ENCODE results near the gene NRIP1. TPM values are rescaled to one million over a fixed set of nuclear protein-coding genes. Genes with fewer than 3 reads are reported as not detected.

The NRIP1 gene
- total RNA-seq, 6 donors from 2014 or later = 10.5 to 47.2 (median 34.8) TPM

- no peaks in the 10 kb centered on the region for H3K9me3 ChIP-seq
- DNase-seq (no peak), ATAC-seq (ENCODE audit: low FRiP score in 2 of 2) (no peak)
- no peaks in the 10 kb centered on the region for H3K4me1 ChIP-seq
- no peak for TF ChIP-seq POLR2A (IDR thresholded peaks at IDR 0.05)
- TF ChIP-seq CTCF (IDR thresholded peaks at IDR 0.05) = no peak
- TF ChIP-seq POLR2AphosphoS5 (IDR thresholded peaks at IDR 0.05) = no peak
- TF ChIP-seq EP300 (IDR thresholded peaks at IDR 0.05) = no peak
- H3K36me3 ChIP-seq = no peaks in the 10 kb centered on the region
- no peak overlapping the region for H3K27ac ChIP-seq
- H3K4me3 ChIP-seq = no peak overlapping the region
- H3K27me3 ChIP-seq = no peaks in the 10 kb centered on the region
Observed at GRCh38 chr21:15084668-15085067, 19.9 kb upstream of the NRIP1 start.

- Histone ChIP-seq H3K4me3 (no peak overlapping the region), H3K4me1 (no peaks in the 10 kb centered on the region), H3K36me3 (no peaks in the 10 kb centered on the region), H3K27me3 (no peaks in the 10 kb centered on the region), H3K9me3 (no peaks in the 10 kb centered on the region), H3K27ac (no peak overlapping the region)
- no peak for DNase-seq
- TF ChIP-seq EP300 (IDR thresholded peaks at IDR 0.05) (no peak), CTCF (IDR thresholded peaks at IDR 0.05) (no peak), POLR2AphosphoS5 (IDR thresholded peaks at IDR 0.05) (no peak), POLR2A (IDR thresholded peaks at IDR 0.05) (no peak)
- ATAC-seq (ENCODE audit: low FRiP score in 2 of 2) = no peak
- WGBS, 2 donors = 55 to 81% methylated on average over 2 of the region's 2 CpGs
Observed at GRCh38 chr21:15080526-15080925, 15.7 kb upstream of the NRIP1 start.

GRCh38 chr21:15079269-15079668 is 14.5 kb upstream of the NRIP1 start:
- 90 to 92% methylated on average over 10 of the region's 10 CpGs for WGBS, 2 donors
- no peak overlapping the region for H3K27ac ChIP-seq
- no peaks in the 10 kb centered on the region for H3K4me1 ChIP-seq
- TF ChIP-seq POLR2AphosphoS5 (IDR thresholded peaks at IDR 0.05) (no peak), POLR2A (IDR thresholded peaks at IDR 0.05) (no peak), EP300 (IDR thresholded peaks at IDR 0.05) (no peak), CTCF (IDR thresholded peaks at IDR 0.05) (no peak)
- no peaks in the 10 kb centered on the region for H3K36me3 ChIP-seq
- DNase-seq (no peak), ATAC-seq (ENCODE audit: low FRiP score in 2 of 2) (no peak)
- no peaks in the 10 kb centered on the region for H3K9me3 ChIP-seq
- H3K4me3 ChIP-seq = no peak overlapping the region
- H3K27me3 ChIP-seq = no peaks in the 10 kb centered on the region

- WGBS, 2 donors = 54 to 64% methylated on average over 2 of the region's 2 CpGs
- no peak overlapping the region for H3K4me3 ChIP-seq
- no peaks in the 10 kb centered on the region for H3K27me3 ChIP-seq
- H3K9me3 ChIP-seq = no peaks in the 10 kb centered on the region
- DNase-seq = no peak
- TF ChIP-seq EP300 (IDR thresholded peaks at IDR 0.05) = no peak
- TF ChIP-seq CTCF (IDR thresholded peaks at IDR 0.05) = no peak
- no peak for TF ChIP-seq POLR2AphosphoS5 (IDR thresholded peaks at IDR 0.05)
- TF ChIP-seq POLR2A (IDR thresholded peaks at IDR 0.05) = no peak
- no peak for ATAC-seq (ENCODE audit: low FRiP score in 2 of 2)
- H3K4me1 ChIP-seq = no peaks in the 10 kb centered on the region
- no peaks in the 10 kb centered on the region for H3K36me3 ChIP-seq
- H3K27ac ChIP-seq = no peak overlapping the region
Observed at GRCh38 chr21:15078180-15078579, 13.4 kb upstream of the NRIP1 start.

GRCh38 chr21:15077529-15078145 is 12.8 kb upstream of the NRIP1 start:
- no peak overlapping the region for H3K27ac ChIP-seq
- no peak overlapping the region for H3K4me3 ChIP-seq
- TF ChIP-seq POLR2A (IDR thresholded peaks at IDR 0.05) (no peak), CTCF (IDR thresholded peaks at IDR 0.05) (no peak), POLR2AphosphoS5 (IDR thresholded peaks at IDR 0.05) (no peak), EP300 (IDR thresholded peaks at IDR 0.05) (no peak)
- ATAC-seq (ENCODE audit: low FRiP score in 2 of 2) (no peak), DNase-seq (no peak)
- H3K27me3 ChIP-seq = no peaks in the 10 kb centered on the region
- H3K9me3 ChIP-seq = no peaks in the 10 kb centered on the region
- no peaks in the 10 kb centered on the region for H3K4me1 ChIP-seq
- WGBS, 2 donors = 41 to 63% methylated on average over 4 of the region's 4 CpGs
- no peaks in the 10 kb centered on the region for H3K36me3 ChIP-seq

Data from upper lobe of left lung (tissue), 6 donors.